ENCODE results near the gene SH3GL3. TPM values are rescaled to one million over a fixed set of nuclear protein-coding genes. Genes with fewer than 3 reads are reported as not detected.

The SH3GL3 gene
- total RNA-seq, 2 experiments from 2014 or later: not detected

- TF ChIP-seq CTCF (conservative IDR thresholded peaks at IDR 0.05; ENCODE audit: low read length) (no peak), EZH2phosphoT487 (IDR thresholded peaks at IDR 0.05; ENCODE audit: borderline replicate concordance, low read depth, low read length) (no peak)
- Histone ChIP-seq H4K20me1 (ENCODE audit: insufficient read depth, low read length) (no peaks in the 10 kb centered on the region), H3K36me3 (ENCODE audit: insufficient read depth, low read length) (no peaks in the 10 kb centered on the region), H3K79me2 (ENCODE audit: insufficient read depth, low read depth, low read length) (no peaks in the 10 kb centered on the region), H3K4me1 (ENCODE audit: insufficient read depth, low read length, poor library complexity, severe bottlenecking) (no peaks in the 10 kb centered on the region), H3K9me3 (ENCODE audit: low read length) (no peaks in the 10 kb centered on the region), H3K9me2 (ENCODE audit: insufficient read depth, low read length) (no peaks in the 10 kb centered on the region), H3K27ac (ENCODE audit: low read depth, low read length, poor library complexity, severe bottlenecking) (no peak overlapping the region), H2AFZ (ENCODE audit: low read length) (no peak overlapping the region), H3K4me3 (ENCODE audit: low read depth, low read length, poor library complexity, severe bottlenecking) (no peak overlapping the region), H3K4me2 (ENCODE audit: low read length) (no peak overlapping the region)
- ChIA-PET POLR2A (no interaction called here), CTCF (ENCODE audit: unreplicated experiment) (no interaction called here)
- no peak for DNase-seq (ENCODE audit: low spot score)
- no TSS peak for BruUV-seq (replicated peaks)
- intact Hi-C loops (cut with micrococcal nuclease; ENCODE audit: unreplicated experiment): no loop called here
These were observed 203.7 kb downstream of the SH3GL3 start for GRCh38 chr15:83650831-83651230.

- no peaks in the 10 kb centered on the region for H3K9me2 ChIP-seq (ENCODE audit: insufficient read depth, low read length)
- no peak overlapping the region for H3K4me3 ChIP-seq (ENCODE audit: low read depth, low read length, poor library complexity, severe bottlenecking)
- no peak for DNase-seq (ENCODE audit: low spot score)
- TF ChIP-seq EZH2phosphoT487 (IDR thresholded peaks at IDR 0.05; ENCODE audit: borderline replicate concordance, low read depth, low read length): no peak
- no peak for TF ChIP-seq CTCF (conservative IDR thresholded peaks at IDR 0.05; ENCODE audit: low read length)
- no peak overlapping the region for H3K4me2 ChIP-seq (ENCODE audit: low read length)
- H3K79me2 ChIP-seq (ENCODE audit: insufficient read depth, low read depth, low read length): no peaks in the 10 kb centered on the region
- H3K9me3 ChIP-seq (ENCODE audit: low read length): no peaks in the 10 kb centered on the region
- no peaks in the 10 kb centered on the region for H4K20me1 ChIP-seq (ENCODE audit: insufficient read depth, low read length)
- ChIA-PET CTCF (ENCODE audit: unreplicated experiment) (no interaction called here), POLR2A (interaction anchor here (0.9 kb wide), 1 partner anchor 11 kb away, joined by 3 read pairs; no protein-coding TSS in a partner anchor)
- intact Hi-C loops (cut with micrococcal nuclease; ENCODE audit: unreplicated experiment): no loop called here
- no peaks in the 10 kb centered on the region for H3K4me1 ChIP-seq (ENCODE audit: insufficient read depth, low read length, poor library complexity, severe bottlenecking)
- no peak overlapping the region for H2AFZ ChIP-seq (ENCODE audit: low read length)
- BruUV-seq (replicated peaks): no TSS peak
- no peaks in the 10 kb centered on the region for H3K36me3 ChIP-seq (ENCODE audit: insufficient read depth, low read length)
- no peak overlapping the region for H3K27ac ChIP-seq (ENCODE audit: low read depth, low read length, poor library complexity, severe bottlenecking)
These were observed 204.4 kb downstream of the SH3GL3 start for GRCh38 chr15:83651541-83651940.

- Histone ChIP-seq H2AFZ (ENCODE audit: low read length) (no peak overlapping the region), H3K27ac (ENCODE audit: low read depth, low read length, poor library complexity, severe bottlenecking) (no peak overlapping the region), H3K79me2 (ENCODE audit: insufficient read depth, low read depth, low read length) (no peaks in the 10 kb centered on the region), H3K36me3 (ENCODE audit: insufficient read depth, low read length) (no peaks in the 10 kb centered on the region), H3K9me3 (ENCODE audit: low read length) (no peaks in the 10 kb centered on the region), H3K4me1 (ENCODE audit: insufficient read depth, low read length, poor library complexity, severe bottlenecking) (no peaks in the 10 kb centered on the region), H3K4me3 (ENCODE audit: low read depth, low read length, poor library complexity, severe bottlenecking) (no peak overlapping the region), H3K9me2 (ENCODE audit: insufficient read depth, low read length) (no peaks in the 10 kb centered on the region), H3K4me2 (ENCODE audit: low read length) (no peak overlapping the region), H4K20me1 (ENCODE audit: insufficient read depth, low read length) (no peaks in the 10 kb centered on the region)
- CTCF ChIA-PET (ENCODE audit: unreplicated experiment): no interaction called here
- POLR2A ChIA-PET: no interaction called here
- BruUV-seq (replicated peaks): no TSS peak
- DNase-seq (ENCODE audit: low spot score): no peak
- intact Hi-C loops (cut with micrococcal nuclease; ENCODE audit: unreplicated experiment): no loop called here
- TF ChIP-seq CTCF (conservative IDR thresholded peaks at IDR 0.05; ENCODE audit: low read length) (no peak), EZH2phosphoT487 (IDR thresholded peaks at IDR 0.05; ENCODE audit: borderline replicate concordance, low read depth, low read length) (no peak)
These were observed 205.6 kb downstream of the SH3GL3 start for GRCh38 chr15:83652626-83653204.

All from OCI-LY7 (cell line).